Neural cell (in vitro differentiated cells): Measurements from ENCODE around the gene AQP5.

ENCODE experiments used
- EP300 ChIP-seq: fragments of 450-650 bp; conservative IDR thresholded peaks from 2 replicates; pipeline ENCODE4 v1.6.1; 2014; ENCODE audit warnings: antibody characterized with exemption, mild to moderate bottlenecking, moderate library complexity; ENCODE audit not compliant: poor library complexity, severe bottlenecking
- EZH2 ChIP-seq: fragments of 200-600, 300-800 bp; shearing (Covaris generic), sonication (generic); IDR thresholded peaks from 2 replicates; pipeline ENCODE4 v1.6.1; 2014; ENCODE audit warnings: antibody characterized with exemption, low read length, borderline replicate concordance, mild to moderate bottlenecking; ENCODE audit not compliant: insufficient read depth, poor library complexity, severe bottlenecking
- POLR2AphosphoS5 ChIP-seq: IDR thresholded peaks from 2 replicates; pipeline ENCODE4 v1.6.1; 2012
- RAD21 ChIP-seq: fragments of 450-650 bp; conservative IDR thresholded peaks from 2 replicates; pipeline ENCODE4 v1.6.1; 2014; ENCODE audit warnings: antibody characterized with exemption, mild to moderate bottlenecking, moderate library complexity
- SMC3 ChIP-seq: fragments of 450-650 bp; conservative IDR thresholded peaks from 2 replicates; pipeline ENCODE4 v1.6.1; 2014; ENCODE audit warnings: antibody characterized with exemption, mild to moderate bottlenecking, moderate library complexity; ENCODE audit not compliant: poor library complexity
- TAF1 ChIP-seq: IDR thresholded peaks from 2 replicates; pipeline ENCODE4 v1.6.1; 2012; ENCODE audit warnings: low read depth
- TF ChIP-seq, protein P1 (sequence below): fragments of 450-650 bp; IDR thresholded peaks from 2 replicates; pipeline ENCODE4 v1.5.1; 2014; ENCODE audit warnings: antibody characterized with exemption, mild to moderate bottlenecking, moderate library complexity; ENCODE audit not compliant: poor library complexity, severe bottlenecking
- TF ChIP-seq, protein P2 (sequence below): IDR thresholded peaks from 2 replicates; pipeline ENCODE4 v1.6.1; 2012; ENCODE audit warnings: borderline replicate concordance

- TF ChIP-seq, protein P1, sequence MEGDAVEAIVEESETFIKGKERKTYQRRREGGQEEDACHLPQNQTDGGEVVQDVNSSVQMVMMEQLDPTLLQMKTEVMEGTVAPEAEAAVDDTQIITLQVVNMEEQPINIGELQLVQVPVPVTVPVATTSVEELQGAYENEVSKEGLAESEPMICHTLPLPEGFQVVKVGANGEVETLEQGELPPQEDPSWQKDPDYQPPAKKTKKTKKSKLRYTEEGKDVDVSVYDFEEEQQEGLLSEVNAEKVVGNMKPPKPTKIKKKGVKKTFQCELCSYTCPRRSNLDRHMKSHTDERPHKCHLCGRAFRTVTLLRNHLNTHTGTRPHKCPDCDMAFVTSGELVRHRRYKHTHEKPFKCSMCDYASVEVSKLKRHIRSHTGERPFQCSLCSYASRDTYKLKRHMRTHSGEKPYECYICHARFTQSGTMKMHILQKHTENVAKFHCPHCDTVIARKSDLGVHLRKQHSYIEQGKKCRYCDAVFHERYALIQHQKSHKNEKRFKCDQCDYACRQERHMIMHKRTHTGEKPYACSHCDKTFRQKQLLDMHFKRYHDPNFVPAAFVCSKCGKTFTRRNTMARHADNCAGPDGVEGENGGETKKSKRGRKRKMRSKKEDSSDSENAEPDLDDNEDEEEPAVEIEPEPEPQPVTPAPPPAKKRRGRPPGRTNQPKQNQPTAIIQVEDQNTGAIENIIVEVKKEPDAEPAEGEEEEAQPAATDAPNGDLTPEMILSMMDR: no peak
- TF ChIP-seq POLR2AphosphoS5: no peak
- TF ChIP-seq RAD21: no peak
- no peak for TF ChIP-seq EP300
- TF ChIP-seq SMC3: no peak
- no peak for TF ChIP-seq EZH2
- TF ChIP-seq, protein P2, sequence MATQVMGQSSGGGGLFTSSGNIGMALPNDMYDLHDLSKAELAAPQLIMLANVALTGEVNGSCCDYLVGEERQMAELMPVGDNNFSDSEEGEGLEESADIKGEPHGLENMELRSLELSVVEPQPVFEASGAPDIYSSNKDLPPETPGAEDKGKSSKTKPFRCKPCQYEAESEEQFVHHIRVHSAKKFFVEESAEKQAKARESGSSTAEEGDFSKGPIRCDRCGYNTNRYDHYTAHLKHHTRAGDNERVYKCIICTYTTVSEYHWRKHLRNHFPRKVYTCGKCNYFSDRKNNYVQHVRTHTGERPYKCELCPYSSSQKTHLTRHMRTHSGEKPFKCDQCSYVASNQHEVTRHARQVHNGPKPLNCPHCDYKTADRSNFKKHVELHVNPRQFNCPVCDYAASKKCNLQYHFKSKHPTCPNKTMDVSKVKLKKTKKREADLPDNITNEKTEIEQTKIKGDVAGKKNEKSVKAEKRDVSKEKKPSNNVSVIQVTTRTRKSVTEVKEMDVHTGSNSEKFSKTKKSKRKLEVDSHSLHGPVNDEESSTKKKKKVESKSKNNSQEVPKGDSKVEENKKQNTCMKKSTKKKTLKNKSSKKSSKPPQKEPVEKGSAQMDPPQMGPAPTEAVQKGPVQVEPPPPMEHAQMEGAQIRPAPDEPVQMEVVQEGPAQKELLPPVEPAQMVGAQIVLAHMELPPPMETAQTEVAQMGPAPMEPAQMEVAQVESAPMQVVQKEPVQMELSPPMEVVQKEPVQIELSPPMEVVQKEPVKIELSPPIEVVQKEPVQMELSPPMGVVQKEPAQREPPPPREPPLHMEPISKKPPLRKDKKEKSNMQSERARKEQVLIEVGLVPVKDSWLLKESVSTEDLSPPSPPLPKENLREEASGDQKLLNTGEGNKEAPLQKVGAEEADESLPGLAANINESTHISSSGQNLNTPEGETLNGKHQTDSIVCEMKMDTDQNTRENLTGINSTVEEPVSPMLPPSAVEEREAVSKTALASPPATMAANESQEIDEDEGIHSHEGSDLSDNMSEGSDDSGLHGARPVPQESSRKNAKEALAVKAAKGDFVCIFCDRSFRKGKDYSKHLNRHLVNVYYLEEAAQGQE: no peak
- TF ChIP-seq TAF1: no peak
These were observed 6.8 kb downstream of the AQP5 start for GRCh38 chr12:49968471-49968870.
